ENCODE results near the gene PRDM7. TPM values are rescaled to one million over a fixed set of nuclear protein-coding genes. Genes with fewer than 3 reads are reported as not detected.

Gene PRDM7
- total and polyA plus RNA-seq, 9 of the 15 experiments (the other 6 are each of a cell fraction or from before 2014, with no cell fraction given): not detected

DNA sequence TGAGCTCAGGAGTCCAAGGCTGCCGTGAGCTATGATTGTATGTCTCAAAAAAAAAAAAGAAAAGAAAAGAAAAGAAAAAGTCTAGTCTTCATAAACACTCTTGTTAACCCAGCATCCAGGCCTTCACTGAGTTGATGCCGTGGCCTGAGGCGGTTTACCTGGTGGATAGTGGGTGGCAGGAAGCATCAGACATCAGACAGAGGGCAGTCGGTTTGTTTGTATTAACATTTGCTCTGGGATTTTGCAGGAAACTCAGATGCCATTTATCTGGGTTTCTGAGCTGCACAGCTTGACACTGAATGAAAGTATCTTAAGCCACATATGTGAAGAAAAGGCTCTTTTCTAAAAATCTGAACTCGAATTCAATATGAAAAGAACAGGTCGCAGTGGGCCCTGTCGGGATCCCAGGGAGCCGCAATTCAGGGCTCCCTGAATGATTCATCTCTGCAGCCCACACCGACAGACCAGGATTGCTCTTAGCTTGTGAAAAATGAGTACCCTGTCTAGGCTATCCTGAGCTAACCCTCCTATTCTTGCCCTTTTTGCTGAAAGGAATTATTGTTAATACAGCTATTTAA, 56.8 kb downstream of the PRDM7 start (continued):
- TF ChIP-seq, protein P1, sequence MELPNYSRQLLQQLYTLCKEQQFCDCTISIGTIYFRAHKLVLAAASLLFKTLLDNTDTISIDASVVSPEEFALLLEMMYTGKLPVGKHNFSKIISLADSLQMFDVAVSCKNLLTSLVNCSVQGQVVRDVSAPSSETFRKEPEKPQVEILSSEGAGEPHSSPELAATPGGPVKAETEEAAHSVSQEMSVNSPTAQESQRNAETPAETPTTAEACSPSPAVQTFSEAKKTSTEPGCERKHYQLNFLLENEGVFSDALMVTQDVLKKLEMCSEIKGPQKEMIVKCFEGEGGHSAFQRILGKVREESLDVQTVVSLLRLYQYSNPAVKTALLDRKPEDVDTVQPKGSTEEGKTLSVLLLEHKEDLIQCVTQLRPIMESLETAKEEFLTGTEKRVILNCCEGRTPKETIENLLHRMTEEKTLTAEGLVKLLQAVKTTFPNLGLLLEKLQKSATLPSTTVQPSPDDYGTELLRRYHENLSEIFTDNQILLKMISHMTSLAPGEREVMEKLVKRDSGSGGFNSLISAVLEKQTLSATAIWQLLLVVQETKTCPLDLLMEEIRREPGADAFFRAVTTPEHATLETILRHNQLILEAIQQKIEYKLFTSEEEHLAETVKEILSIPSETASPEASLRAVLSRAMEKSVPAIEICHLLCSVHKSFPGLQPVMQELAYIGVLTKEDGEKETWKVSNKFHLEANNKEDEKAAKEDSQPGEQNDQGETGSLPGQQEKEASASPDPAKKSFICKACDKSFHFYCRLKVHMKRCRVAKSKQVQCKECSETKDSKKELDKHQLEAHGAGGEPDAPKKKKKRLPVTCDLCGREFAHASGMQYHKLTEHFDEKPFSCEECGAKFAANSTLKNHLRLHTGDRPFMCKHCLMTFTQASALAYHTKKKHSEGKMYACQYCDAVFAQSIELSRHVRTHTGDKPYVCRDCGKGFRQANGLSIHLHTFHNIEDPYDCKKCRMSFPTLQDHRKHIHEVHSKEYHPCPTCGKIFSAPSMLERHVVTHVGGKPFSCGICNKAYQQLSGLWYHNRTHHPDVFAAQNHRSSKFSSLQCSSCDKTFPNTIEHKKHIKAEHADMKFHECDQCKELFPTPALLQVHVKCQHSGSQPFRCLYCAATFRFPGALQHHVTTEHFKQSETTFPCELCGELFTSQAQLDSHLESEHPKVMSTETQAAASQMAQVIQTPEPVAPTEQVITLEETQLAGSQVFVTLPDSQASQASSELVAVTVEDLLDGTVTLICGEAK (IDR thresholded peaks at IDR 0.05): peak; percentile 53; the same call in 1 of the 2 replicates
- TF ChIP-seq, protein P1 (CRISPR knock-in tag; IDR thresholded peaks at IDR 0.05): no peak
- TF ChIP-seq, protein P2, sequence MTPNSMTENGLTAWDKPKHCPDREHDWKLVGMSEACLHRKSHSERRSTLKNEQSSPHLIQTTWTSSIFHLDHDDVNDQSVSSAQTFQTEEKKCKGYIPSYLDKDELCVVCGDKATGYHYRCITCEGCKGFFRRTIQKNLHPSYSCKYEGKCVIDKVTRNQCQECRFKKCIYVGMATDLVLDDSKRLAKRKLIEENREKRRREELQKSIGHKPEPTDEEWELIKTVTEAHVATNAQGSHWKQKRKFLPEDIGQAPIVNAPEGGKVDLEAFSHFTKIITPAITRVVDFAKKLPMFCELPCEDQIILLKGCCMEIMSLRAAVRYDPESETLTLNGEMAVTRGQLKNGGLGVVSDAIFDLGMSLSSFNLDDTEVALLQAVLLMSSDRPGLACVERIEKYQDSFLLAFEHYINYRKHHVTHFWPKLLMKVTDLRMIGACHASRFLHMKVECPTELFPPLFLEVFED (CRISPR knock-in tag; conservative IDR thresholded peaks at IDR 0.05): no peak
- TF ChIP-seq ZNF146 (CRISPR knock-in tag; IDR thresholded peaks at IDR 0.05; ENCODE audit: unreplicated experiment): no peak
- TF ChIP-seq, protein P3, sequence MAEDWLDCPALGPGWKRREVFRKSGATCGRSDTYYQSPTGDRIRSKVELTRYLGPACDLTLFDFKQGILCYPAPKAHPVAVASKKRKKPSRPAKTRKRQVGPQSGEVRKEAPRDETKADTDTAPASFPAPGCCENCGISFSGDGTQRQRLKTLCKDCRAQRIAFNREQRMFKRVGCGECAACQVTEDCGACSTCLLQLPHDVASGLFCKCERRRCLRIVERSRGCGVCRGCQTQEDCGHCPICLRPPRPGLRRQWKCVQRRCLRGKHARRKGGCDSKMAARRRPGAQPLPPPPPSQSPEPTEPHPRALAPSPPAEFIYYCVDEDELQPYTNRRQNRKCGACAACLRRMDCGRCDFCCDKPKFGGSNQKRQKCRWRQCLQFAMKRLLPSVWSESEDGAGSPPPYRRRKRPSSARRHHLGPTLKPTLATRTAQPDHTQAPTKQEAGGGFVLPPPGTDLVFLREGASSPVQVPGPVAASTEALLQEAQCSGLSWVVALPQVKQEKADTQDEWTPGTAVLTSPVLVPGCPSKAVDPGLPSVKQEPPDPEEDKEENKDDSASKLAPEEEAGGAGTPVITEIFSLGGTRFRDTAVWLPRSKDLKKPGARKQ (CRISPR knock-in tag; IDR thresholded peaks at IDR 0.05): no peak
- TF ChIP-seq, protein P4, sequence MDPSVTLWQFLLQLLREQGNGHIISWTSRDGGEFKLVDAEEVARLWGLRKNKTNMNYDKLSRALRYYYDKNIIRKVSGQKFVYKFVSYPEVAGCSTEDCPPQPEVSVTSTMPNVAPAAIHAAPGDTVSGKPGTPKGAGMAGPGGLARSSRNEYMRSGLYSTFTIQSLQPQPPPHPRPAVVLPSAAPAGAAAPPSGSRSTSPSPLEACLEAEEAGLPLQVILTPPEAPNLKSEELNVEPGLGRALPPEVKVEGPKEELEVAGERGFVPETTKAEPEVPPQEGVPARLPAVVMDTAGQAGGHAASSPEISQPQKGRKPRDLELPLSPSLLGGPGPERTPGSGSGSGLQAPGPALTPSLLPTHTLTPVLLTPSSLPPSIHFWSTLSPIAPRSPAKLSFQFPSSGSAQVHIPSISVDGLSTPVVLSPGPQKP (CRISPR knock-in tag; IDR thresholded peaks at IDR 0.05): no peak
- no peak for TF ChIP-seq ZC3H8 (IDR thresholded peaks at IDR 0.05)
- TF ChIP-seq DNMT1 (IDR thresholded peaks at IDR 0.05): no peak

All from K562 (cell line).